Tibial nerve (tissue), 4 donors: Measurements from ENCODE around the gene RNU6-7. TPM values are rescaled to one million over a fixed set of nuclear protein-coding genes. Genes with fewer than 3 reads are reported as not detected.

ENCODE experiments used
- DNase-seq, 2 donors: peaks; one replicate each; pipeline ENCODE4 v3.0.0-alpha.2; 2019; ENCODE audit warnings: low spot score in 2 of 2
- H3K27ac ChIP-seq, 4 donors: fragments of 200-600 bp; sonication (generic) in 3 of 4; one replicate each; pipeline ENCODE4 v1.5.1; 2017 to 2019; ENCODE audit warnings: mild to moderate bottlenecking in 1 of 4
- H3K27me3 ChIP-seq, 2 donors: fragments of 200-600 bp; sonication (generic) in 1 of 2; one replicate each; pipeline versions ENCODE4 v1.5.1 to v1.6.0; 2017 to 2019
- H3K36me3 ChIP-seq, 3 donors: fragments of 200-600 bp; sonication (generic); one replicate each; pipeline ENCODE4 v1.5.1; 2018 to 2019
- H3K4me1 ChIP-seq, 4 donors: fragments of 200-600 bp; sonication (generic) in 3 of 4; one replicate each; pipeline ENCODE4 v1.5.1; 2017 to 2019
- H3K4me3 ChIP-seq, 4 donors: fragments of 200-600 bp; sonication (generic) in 3 of 4; one replicate each; pipeline ENCODE4 v1.5.1; 2017 to 2019; ENCODE audit warnings: mild to moderate bottlenecking in 1 of 4, moderate library complexity in 1 of 4
- H3K9me3 ChIP-seq, 4 donors: fragments of 200-600 bp; sonication (generic) in 3 of 4; one replicate each; pipeline ENCODE4 v1.5.1; 2017 to 2019
- CTCF ChIP-seq, 5 experiments: fragments of 200-600 bp in 3 of 5; fragments of 450-650 bp in 2 of 5; sonication (generic) in 3 of 5; IDR thresholded peaks; one replicate each; pipeline ENCODE4 v1.5.1; 2016 to 2019; ENCODE audit warnings: antibody characterized with exemption in 5 of 5, mild to moderate bottlenecking in 3 of 5, moderate library complexity in 2 of 5
- EP300 ChIP-seq, 2 donors: sonication (generic); formaldehyde crosslinking; IDR thresholded peaks; one replicate each; pipeline ENCODE4 v1.6.1; 2017; ENCODE audit warnings: antibody characterized with exemption in 2 of 2, mild to moderate bottlenecking in 1 of 2
- POLR2A ChIP-seq, 2 donors: fragments of 450-650 bp; IDR thresholded peaks; one replicate each; pipeline ENCODE4 v1.6.1; 2017; ENCODE audit warnings: antibody characterized with exemption in 2 of 2, mild to moderate bottlenecking in 2 of 2, moderate library complexity in 2 of 2
- WGBS, 2 donors: methylation state at CpG; one replicate each; pipeline ENCODE4 v1.1.5; 2018; 5-methylcytosine and 5-hydroxymethylcytosine counted together
- total RNA-seq, 4 donors: library from RNA; depleted of rRNA; stranded (reverse); fragments of >200 nt; gene quantifications; one replicate each; pipeline ENCODE4 v1.1.0, GENCODE V29; 2016

RNU6-7 gene
- total RNA-seq, 4 donors from 2014 or later, result not detected

GRCh38 chr14:32226056-32226455 lies 24.2 kb downstream of the RNU6-7 start:
- no peaks in the 10 kb centered on the region for H3K27me3 ChIP-seq
- no peaks in the 10 kb centered on the region for H3K4me1 ChIP-seq
- TF ChIP-seq CTCF (IDR thresholded peaks at IDR 0.05), result no peak
- TF ChIP-seq POLR2A (IDR thresholded peaks at IDR 0.05), result no peak
- TF ChIP-seq EP300 (IDR thresholded peaks at IDR 0.05), result no peak
- no peak for DNase-seq
- 88 to 100% methylated on average over 1 of the region's 1 CpG for WGBS, 2 donors
- no peaks in the 10 kb centered on the region for H3K36me3 ChIP-seq
- H3K27ac ChIP-seq, result no peak overlapping the region
- no peak overlapping the region for H3K4me3 ChIP-seq
- no peaks in the 10 kb centered on the region for H3K9me3 ChIP-seq

- DNase-seq, result no peak
- no peak overlapping the region for H3K4me3 ChIP-seq
- WGBS, 2 donors, result 31 to 43% methylated on average over 3 of the region's 3 CpGs
- no peaks in the 10 kb centered on the region for H3K9me3 ChIP-seq
- H3K36me3 ChIP-seq, result no peaks in the 10 kb centered on the region
- no peak overlapping the region for H3K27ac ChIP-seq
- no peaks in the 10 kb centered on the region for H3K27me3 ChIP-seq
- H3K4me1 ChIP-seq, result no peaks in the 10 kb centered on the region
- TF ChIP-seq EP300 (IDR thresholded peaks at IDR 0.05) (no peak), POLR2A (IDR thresholded peaks at IDR 0.05) (no peak), CTCF (IDR thresholded peaks at IDR 0.05) (no peak)
Measured at GRCh38 chr14:32230181-32230580, 28.3 kb downstream of the RNU6-7 start.

- no peak overlapping the region for H3K4me3 ChIP-seq
- no peak for DNase-seq
- WGBS, 2 donors, result 71 to 78% methylated on average over 2 of the region's 2 CpGs
- H3K4me1 ChIP-seq, result no peaks in the 10 kb centered on the region
- H3K9me3 ChIP-seq, result peaks cover 0 to under 1% (median 0%) of the 10 kb centered on the region in 4 donors
- H3K36me3 ChIP-seq, result no peaks in the 10 kb centered on the region
- no peaks in the 10 kb centered on the region for H3K27me3 ChIP-seq
- no peak overlapping the region for H3K27ac ChIP-seq
- TF ChIP-seq POLR2A (IDR thresholded peaks at IDR 0.05), result no peak
- TF ChIP-seq EP300 (IDR thresholded peaks at IDR 0.05), result no peak
- no peak for TF ChIP-seq CTCF (IDR thresholded peaks at IDR 0.05)
Measured at GRCh38 chr14:32230695-32231280, 28.9 kb downstream of the RNU6-7 start.

GRCh38 chr14:32232481-32232880 lies 30.6 kb downstream of the RNU6-7 start:
- 91 to 92% methylated on average over 1 of the region's 1 CpG for WGBS, 2 donors
- no peaks in the 10 kb centered on the region for H3K36me3 ChIP-seq
- no peak for DNase-seq
- no peak for TF ChIP-seq POLR2A (IDR thresholded peaks at IDR 0.05)
- no peak for TF ChIP-seq CTCF (IDR thresholded peaks at IDR 0.05)
- no peak overlapping the region for H3K27ac ChIP-seq
- H3K9me3 ChIP-seq, result peaks cover 0 to 3% (median 0%) of the 10 kb centered on the region in 4 donors
- H3K4me3 ChIP-seq, result no peak overlapping the region
- no peaks in the 10 kb centered on the region for H3K27me3 ChIP-seq
- H3K4me1 ChIP-seq, result no peaks in the 10 kb centered on the region

GRCh38 chr14:32233260-32233659 lies 31.4 kb downstream of the RNU6-7 start:
- TF ChIP-seq POLR2A (IDR thresholded peaks at IDR 0.05) (no peak), CTCF (IDR thresholded peaks at IDR 0.05) (no peak), EP300 (IDR thresholded peaks at IDR 0.05) (no peak)
- no peaks in the 10 kb centered on the region for H3K27me3 ChIP-seq
- H3K9me3 ChIP-seq, result peaks cover 0 to 3% (median 0%) of the 10 kb centered on the region in 4 donors
- WGBS, 2 donors, result 73 to 74% methylated on average over 1 of the region's 1 CpG
- no peak overlapping the region for H3K4me3 ChIP-seq
- no peak overlapping the region for H3K27ac ChIP-seq
- H3K36me3 ChIP-seq, result no peaks in the 10 kb centered on the region
- H3K4me1 ChIP-seq, result no peaks in the 10 kb centered on the region
- DNase-seq, result no peak
